RKO (cell line): ENCODE data around the gene DTX1.

Experiments
- DNase-seq: peaks from one replicate; pipeline ENCODE4 v3.0.0-alpha.2; 2016; ENCODE audit warnings: low spot score

Gene DTX1

DNA sequence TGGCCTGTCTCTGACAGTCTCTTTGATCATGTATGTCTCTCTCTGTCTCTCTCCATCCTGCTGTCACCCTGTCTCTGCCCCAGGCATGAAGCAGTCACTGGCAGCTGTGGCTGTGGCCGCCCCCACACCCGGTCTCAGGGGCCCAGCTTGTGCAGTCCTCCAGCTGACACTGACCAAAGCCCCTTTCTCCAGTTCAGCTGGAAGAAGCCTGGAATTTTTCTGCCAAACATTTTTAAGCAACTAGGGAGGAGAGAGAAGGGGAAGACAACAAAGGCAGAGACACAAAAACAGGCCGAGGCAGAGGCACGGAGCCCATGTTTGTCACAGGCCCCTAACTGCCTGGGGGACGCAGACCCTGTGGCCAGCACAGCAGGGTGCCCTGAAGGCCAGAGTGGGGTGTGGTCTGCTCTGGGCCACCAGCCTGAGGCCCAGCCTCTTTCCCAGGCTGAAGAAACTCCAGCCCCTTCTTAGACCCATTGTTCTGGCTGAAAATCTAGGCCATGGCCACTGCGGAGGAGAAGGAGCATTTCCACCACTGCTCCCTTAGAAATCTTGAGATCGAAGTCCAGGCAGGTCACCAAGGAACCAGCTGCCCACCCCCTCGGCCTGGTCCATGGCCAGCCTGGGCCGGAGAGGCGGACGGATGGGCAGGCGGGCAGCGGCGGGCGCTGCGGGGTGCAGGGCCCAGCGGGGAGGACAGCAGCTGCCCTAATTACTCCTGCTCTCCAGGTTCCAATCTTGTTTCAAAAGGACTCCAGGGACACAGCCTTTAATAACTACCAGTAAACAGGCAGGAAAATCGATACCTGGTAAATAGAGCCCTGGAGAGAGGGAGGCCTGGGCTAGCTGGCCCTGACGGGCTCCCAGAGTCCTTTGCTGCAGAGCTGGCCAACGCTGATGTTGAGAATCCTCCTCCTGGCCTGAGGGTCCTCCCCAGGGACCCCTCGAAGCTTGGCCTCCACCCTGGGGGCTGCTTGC is 14.9 kb downstream of the DTX1 start:
- no peak for DNase-seq

DNA sequence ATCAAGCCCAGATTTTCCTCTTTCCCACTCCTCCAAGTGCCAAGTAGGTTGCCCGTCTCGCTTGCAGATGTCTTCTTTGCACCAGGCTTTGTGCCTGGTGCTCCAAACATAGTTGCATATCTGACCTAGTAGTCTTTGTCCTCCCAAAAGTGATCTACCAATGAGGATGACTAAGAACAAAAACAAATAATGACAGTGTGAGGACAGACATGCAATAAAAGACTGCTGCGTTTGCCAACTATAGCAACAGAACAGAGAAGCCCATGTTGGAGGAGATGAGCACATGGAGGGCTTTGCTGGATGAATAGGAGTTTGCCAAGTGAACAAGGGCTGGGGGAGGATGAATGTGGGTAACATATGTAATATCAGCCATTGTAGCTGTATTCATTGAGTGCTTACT is 15.6 kb downstream of the DTX1 start:
- DNase-seq: peak; percentile 21

GRCh38 chr12:113073586-113073985 is 17.1 kb downstream of the DTX1 start:
- DNase-seq: no peak

DNA sequence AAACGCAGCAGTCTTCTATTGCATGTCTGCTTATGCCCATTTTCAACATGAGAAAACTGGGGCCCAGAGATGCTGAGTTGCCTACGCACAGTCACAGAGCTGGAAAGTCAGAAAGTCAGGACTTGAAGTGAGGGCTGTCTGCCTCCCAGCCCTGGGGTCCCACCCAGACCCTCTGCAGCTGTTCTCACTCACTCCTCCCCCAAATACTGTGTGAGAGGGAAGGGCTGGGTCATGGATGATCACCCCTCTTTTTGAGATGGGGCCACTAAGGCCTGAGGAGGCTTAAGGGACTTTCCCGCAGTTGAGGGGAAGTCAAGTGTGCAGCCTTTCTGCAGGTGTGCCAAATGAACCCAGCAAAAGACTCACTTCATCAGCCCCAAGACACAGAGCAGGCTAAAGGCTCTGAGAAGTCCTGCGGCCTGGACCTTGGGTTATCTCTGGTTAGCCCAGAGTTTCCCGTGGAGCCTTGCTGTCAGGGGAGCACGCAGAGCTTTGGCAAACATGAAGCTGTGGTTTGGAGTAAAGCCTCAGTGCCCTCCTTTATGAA is 18.7 kb downstream of the DTX1 start:
- DNase-seq: no peak

DNA sequence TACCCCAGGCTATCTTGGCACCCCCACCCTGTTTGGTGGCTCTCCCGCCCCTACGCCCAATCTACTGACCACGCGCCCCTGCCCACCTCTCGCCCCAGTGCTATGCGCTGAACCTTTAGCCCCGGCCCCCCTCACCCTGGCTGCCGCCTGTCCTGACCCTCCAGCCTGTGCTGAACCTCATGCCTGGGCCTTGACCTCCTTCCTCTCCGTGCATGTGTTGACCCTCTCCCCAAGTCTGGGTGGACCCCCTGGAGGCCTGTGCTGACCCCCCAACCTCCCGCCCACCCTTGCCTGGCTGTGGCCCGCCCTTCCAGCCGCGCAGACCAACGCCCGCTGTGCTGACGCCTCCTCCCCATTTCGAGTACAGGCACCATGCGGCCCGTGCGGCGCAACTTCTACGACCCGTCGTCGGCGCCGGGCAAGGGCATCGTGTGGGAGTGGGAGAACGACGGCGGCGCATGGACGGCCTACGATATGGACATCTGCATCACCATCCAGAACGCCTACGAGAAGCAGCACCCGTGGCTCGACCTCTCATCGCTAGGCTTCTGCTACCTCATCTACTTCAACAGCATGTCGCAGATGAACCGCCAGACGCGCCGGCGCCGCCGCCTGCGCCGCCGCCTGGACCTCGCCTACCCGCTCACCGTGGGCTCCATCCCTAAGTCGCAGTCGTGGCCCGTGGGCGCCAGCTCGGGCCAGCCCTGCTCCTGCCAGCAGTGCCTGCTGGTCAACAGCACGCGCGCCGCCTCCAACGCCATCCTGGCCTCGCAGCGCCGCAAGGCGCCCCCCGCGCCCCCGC is 20.7 kb downstream of the DTX1 start:
- no peak for DNase-seq

DNA sequence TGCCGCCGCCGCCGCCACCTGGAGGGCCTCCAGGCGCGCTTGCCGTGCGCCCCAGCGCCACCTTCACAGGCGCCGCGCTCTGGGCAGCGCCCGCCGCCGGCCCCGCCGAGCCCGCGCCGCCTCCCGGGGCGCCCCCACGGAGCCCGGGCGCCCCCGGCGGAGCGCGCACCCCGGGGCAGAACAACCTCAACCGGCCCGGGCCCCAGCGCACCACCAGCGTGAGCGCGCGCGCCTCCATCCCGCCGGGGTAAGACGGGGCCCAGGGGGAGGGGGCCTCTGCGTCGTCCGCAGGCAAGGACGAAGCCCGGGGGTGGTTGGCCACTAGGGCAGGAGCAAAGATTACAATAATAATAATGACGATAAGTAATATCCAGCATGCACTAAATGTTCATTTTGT is 21.3 kb downstream of the DTX1 start:
- no peak for DNase-seq

DNA sequence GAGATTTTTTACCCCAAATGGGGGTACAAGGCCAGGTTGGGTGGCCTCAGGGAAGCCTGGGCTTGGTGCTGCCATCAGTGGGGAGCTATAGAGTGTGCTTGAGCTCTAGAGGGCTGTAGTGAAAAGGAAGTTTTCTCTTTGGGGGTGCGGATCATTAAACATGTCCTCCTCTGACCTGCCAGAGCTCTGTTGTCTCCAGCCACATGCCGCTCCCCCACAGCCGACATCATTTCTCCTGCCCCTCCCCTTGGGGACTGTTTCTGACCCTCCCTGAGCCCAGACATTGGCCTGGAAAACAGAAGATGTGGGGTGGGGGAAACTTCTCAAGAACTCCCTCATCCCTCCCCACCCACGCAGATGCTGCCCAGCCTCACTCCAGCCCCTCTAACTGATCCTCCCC is 25.3 kb downstream of the DTX1 start:
- no peak for DNase-seq

- no peak for DNase-seq
Observed at GRCh38 chr12:113082486-113083148, 26.1 kb downstream of the DTX1 start.

- DNase-seq: no peak
Observed at GRCh38 chr12:113083863-113084435, 27.4 kb downstream of the DTX1 start.

- DNase-seq: no peak
Observed at GRCh38 chr12:113086249-113087164, 30.0 kb downstream of the DTX1 start.

GRCh38 chr12:113087193-113087592 is 30.7 kb downstream of the DTX1 start:
- no peak for DNase-seq

DNA sequence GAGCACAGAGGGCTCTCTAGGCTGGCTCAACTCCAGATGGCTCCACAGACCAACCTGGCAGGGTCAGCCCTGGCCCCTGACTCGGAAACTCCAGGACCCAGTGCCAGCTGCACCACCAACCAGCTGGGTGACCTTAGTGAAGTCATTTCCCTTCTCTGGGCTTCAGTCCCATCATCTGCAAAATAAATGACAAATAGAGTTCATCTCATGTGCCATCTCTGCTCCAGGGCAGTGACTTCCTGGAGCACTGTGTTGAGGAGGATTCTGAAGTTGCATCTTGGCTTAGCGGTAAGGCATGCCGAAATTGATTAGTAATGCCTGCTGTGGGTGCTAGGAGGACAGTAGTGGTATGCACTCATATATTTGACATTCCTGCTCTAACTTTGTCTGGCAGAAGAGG is 31.5 kb downstream of the DTX1 start:
- DNase-seq: no peak

- no peak for DNase-seq
Observed at GRCh38 chr12:113088971-113089756, 32.6 kb downstream of the DTX1 start.

- no peak for DNase-seq
Observed at GRCh38 chr12:113089839-113090238, 33.3 kb downstream of the DTX1 start.

DNA sequence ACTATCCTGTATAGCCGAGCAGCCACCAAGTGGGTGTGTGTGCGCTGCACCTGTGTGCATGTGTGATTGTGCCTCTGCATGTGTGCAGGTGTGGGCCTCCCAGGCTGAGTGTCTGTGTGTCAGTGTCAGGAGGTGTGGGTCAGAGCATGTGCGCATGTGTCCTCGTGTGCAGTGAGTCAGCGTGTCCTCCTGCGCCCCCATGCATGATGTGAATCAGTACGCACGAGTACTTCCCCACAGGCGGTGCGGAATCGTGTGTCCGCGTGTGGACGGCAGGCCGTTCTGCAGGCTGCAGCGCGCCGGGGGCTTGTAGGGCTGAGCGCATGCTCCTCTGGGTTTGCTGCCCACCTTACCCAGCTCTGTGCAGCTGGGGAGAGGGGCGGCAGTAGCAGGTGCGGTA is 34.2 kb downstream of the DTX1 start:
- DNase-seq: no peak

GRCh38 chr12:113091506-113091905 is 35.0 kb downstream of the DTX1 start:
- no peak for DNase-seq

DNA sequence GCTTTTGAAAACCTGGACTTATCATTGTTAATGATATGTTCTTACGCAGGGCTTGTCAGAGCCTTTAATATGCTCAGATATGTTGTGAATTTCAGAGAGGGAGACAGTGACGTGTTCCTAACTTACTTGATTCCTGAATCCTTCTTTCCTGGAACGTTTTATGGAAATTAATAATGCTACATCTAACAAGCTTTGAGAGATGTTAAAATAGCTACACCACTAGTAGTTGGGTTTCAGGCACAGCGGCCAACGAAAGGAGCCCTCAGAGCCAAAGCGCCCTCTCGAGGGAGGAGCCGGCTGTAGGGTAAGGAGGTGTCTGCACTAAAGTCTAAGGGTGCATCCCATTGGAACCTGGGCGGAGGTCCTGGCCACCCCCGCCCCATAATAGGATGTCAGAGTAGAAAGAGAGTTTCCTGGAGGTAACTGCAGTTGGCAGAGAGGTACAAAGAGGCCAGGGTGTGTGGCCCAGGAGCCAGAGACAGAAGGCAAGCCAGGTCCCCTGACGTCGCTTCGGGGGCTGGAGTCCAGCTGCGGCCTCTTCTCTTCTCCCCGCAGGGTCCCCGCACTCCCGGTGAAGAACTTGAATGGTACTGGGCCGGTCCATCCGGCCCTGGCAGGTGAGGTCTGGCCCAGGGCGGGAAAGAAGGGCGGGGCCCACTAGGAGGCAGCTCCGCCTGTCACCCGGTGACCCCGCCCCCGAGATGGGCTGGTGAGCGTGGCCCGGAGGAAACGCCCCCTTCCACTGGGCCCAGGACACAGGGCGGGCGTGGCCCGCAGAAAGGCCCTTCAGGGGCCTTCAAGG is 36.3 kb downstream of the DTX1 start:
- no peak for DNase-seq

GRCh38 chr12:113093409-113094101 is 37.0 kb downstream of the DTX1 start:
- DNase-seq: no peak

DNA sequence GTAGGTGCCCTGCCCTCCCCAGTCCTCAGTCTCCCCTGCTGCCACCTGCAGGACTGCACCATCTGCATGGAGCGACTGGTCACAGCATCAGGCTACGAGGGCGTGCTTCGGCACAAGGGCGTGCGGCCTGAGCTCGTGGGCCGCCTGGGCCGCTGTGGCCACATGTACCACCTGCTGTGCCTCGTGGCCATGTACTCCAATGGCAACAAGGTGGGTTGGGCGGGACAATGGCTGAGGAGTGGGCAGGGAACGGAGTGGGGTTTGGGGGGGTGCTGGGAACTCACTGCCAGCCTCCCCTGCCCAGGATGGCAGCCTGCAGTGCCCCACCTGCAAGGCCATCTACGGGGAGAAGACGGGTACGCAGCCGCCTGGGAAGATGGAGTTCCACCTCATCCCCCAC is 38.2 kb downstream of the DTX1 start:
- no peak for DNase-seq
